K562 (cell line): ENCODE data around the gene TAS2R19.

Experiments used
- EP300 ChIP-seq: IDR thresholded peaks from 2 replicates; pipeline ENCODE4 v1.6.1; 2012; ENCODE audit warnings: low read length, improper control_type of control experiment
- ETV6 ChIP-seq, 3 experiments: fragments of 150-350 bp in 1 of 3; sonication (generic) in 1 of 3; formaldehyde crosslinking in 1 of 3; IDR thresholded peaks; 2 replicates each; pipeline versions ENCODE4 v1.6.1 to v1.8.0; 2014 to 2022; ENCODE audit warnings: borderline replicate concordance in 2 of 3, low read depth in 2 of 3, antibody characterized with exemption in 1 of 3, low read length in 1 of 3, mild to moderate bottlenecking in 1 of 3, missing genetic modification reagents in 1 of 3
- EZH2 ChIP-seq: IDR thresholded peaks from 2 replicates; pipeline ENCODE4 v1.6.1; 2012; ENCODE audit warnings: low read depth, mild to moderate bottlenecking, inconsistent platforms, low read length, borderline replicate concordance
- POLR2AphosphoS5 ChIP-seq: IDR thresholded peaks from 2 replicates; pipeline ENCODE4 v1.6.1; 2011; ENCODE audit warnings: mild to moderate bottlenecking, low read depth, low read length, moderate library complexity; ENCODE audit not compliant: control insufficient read depth, insufficient read depth
- ZNF785 ChIP-seq: fragments of 250-450 bp; sonication (Bioruptor Pico); IDR thresholded peaks from 2 replicates; pipeline ENCODE4 v1.4.0; 2020; ENCODE audit warnings: mild to moderate bottlenecking
- TF ChIP-seq, protein P1 (sequence below), 3 experiments: IDR thresholded peaks in 2 of 3; conservative IDR thresholded peaks in 1 of 3; 2 replicates each; pipeline ENCODE4 v1.5.1; 2011 to 2012; ENCODE audit warnings: low read length in 3 of 3, mild to moderate bottlenecking in 3 of 3, control low read depth in 2 of 3, improper control_type of control experiment in 1 of 3, inconsistent platforms in 1 of 3, low read depth in 1 of 3, mixed read lengths in 1 of 3, moderate library complexity in 1 of 3; ENCODE audit not compliant: insufficient read depth in 2 of 3
- TF ChIP-seq, protein P2 (sequence below): fragments of 450-650 bp; IDR thresholded peaks from 2 replicates; pipeline ENCODE4 v1.6.1; 2016; ENCODE audit warnings: missing biosample characterization, missing genetic modification characterization

DNA sequence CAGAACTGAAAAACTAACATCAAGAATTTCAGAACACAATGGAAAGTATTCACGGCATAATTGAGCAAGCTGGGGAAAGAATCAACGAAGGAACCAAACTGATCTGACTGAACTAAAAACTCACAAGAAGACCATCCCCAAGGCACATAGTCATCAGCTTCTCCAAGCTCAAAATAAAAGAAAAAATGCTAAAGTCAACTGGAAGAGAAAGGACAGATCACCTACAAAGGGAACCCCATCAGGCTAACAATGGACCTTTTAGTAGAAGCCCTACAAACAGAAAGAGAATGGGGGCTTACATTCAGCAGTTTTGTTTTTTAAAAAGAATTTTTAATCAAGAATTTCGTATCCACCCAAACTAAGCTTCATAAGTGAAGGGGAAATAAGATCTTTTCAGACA, 47.5 kb downstream of the TAS2R19 start:
- TF ChIP-seq, protein P1, sequence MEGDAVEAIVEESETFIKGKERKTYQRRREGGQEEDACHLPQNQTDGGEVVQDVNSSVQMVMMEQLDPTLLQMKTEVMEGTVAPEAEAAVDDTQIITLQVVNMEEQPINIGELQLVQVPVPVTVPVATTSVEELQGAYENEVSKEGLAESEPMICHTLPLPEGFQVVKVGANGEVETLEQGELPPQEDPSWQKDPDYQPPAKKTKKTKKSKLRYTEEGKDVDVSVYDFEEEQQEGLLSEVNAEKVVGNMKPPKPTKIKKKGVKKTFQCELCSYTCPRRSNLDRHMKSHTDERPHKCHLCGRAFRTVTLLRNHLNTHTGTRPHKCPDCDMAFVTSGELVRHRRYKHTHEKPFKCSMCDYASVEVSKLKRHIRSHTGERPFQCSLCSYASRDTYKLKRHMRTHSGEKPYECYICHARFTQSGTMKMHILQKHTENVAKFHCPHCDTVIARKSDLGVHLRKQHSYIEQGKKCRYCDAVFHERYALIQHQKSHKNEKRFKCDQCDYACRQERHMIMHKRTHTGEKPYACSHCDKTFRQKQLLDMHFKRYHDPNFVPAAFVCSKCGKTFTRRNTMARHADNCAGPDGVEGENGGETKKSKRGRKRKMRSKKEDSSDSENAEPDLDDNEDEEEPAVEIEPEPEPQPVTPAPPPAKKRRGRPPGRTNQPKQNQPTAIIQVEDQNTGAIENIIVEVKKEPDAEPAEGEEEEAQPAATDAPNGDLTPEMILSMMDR (IDR thresholded peaks at IDR 0.05 in 2 of 3, conservative IDR thresholded peaks at IDR 0.05 in 1 of 3; ENCODE audit: insufficient read depth in 2 of 3, low read depth in 1 of 3, low read length in 3 of 3), result no peak
- TF ChIP-seq, protein P2, sequence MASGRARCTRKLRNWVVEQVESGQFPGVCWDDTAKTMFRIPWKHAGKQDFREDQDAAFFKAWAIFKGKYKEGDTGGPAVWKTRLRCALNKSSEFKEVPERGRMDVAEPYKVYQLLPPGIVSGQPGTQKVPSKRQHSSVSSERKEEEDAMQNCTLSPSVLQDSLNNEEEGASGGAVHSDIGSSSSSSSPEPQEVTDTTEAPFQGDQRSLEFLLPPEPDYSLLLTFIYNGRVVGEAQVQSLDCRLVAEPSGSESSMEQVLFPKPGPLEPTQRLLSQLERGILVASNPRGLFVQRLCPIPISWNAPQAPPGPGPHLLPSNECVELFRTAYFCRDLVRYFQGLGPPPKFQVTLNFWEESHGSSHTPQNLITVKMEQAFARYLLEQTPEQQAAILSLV (tag), result no peak
- TF ChIP-seq EP300 (no peak), EZH2 (no peak), ZNF785 (no peak), POLR2AphosphoS5 (no peak), ETV6 (IDR thresholded peaks at IDR 0.05; ENCODE audit: borderline replicate concordance in 1 of 2, low read depth in 2 of 2, low read length in 1 of 2) (no peak), ETV6 (CRISPR knock-in tag; IDR thresholded peaks at IDR 0.05; ENCODE audit: borderline replicate concordance) (no peak)
